Endothelial cell (in vitro differentiated cells): Measurements from ENCODE around the gene GPR78. TPM values are rescaled to one million over a fixed set of nuclear protein-coding genes. Genes with fewer than 3 reads are reported as not detected.
A peak's percentile ranks its signal among the peaks of the same experiment; 100 is the strongest.

ENCODE experiments used
- DNase-seq: peaks from one replicate; pipeline ENCODE4 v3.0.0; 2021; ENCODE audit warnings: low spot score
- H3K27ac Mint-ChIP-seq: one replicate; pipeline ENCODE4 v1.8.0; 2021; ENCODE audit warnings: mixed read lengths, inconsistent platforms; ENCODE audit not compliant: unreplicated experiment
- H3K27me3 Mint-ChIP-seq: one replicate; pipeline ENCODE4 v1.8.0; 2021; ENCODE audit warnings: mild to moderate bottlenecking, moderate library complexity, mixed read lengths, inconsistent platforms; ENCODE audit not compliant: unreplicated experiment
- H3K36me3 Mint-ChIP-seq: one replicate; pipeline ENCODE4 v1.8.0; 2021; ENCODE audit warnings: mild to moderate bottlenecking, low read depth, mixed read lengths, inconsistent platforms; ENCODE audit not compliant: unreplicated experiment
- H3K4me1 Mint-ChIP-seq: one replicate; pipeline ENCODE4 v1.8.0; 2021; ENCODE audit warnings: mild to moderate bottlenecking, mixed read lengths, inconsistent platforms; ENCODE audit not compliant: unreplicated experiment
- H3K4me3 Mint-ChIP-seq: one replicate; pipeline ENCODE4 v1.8.0; 2021; ENCODE audit warnings: mild to moderate bottlenecking, mixed read lengths, inconsistent platforms; ENCODE audit not compliant: unreplicated experiment
- H3K9me3 Mint-ChIP-seq: one replicate; pipeline ENCODE4 v1.8.0; 2021; ENCODE audit warnings: mixed read lengths, inconsistent platforms; ENCODE audit not compliant: unreplicated experiment
- CTCF ChIP-seq: fragments of 200-600 bp; sonication (generic); IDR thresholded peaks from one replicate; pipeline ENCODE4 v1.5.0; 2021; ENCODE audit warnings: antibody characterized with exemption; ENCODE audit not compliant: unreplicated experiment
- total RNA-seq: library from RNA; stranded (reverse); fragmentation: NEBNext Ultra II Directional; extraction: Animal tissue kit (Norgen Biotek cat#: 25700); gene quantifications from one replicate; pipeline ENCODE4 v1.2.1, GENCODE V29; 2021; ENCODE audit not compliant: unreplicated experiment

The GPR78 gene
- total RNA-seq, 1 donor from 2014 or later: not detected

- no peak for DNase-seq
- peaks cover 8% of the 10 kb centered on the region for H3K4me1 Mint-ChIP-seq
- H3K4me3 Mint-ChIP-seq: no peak overlapping the region
- no peak overlapping the region for H3K27ac Mint-ChIP-seq
- H3K9me3 Mint-ChIP-seq: no peaks in the 10 kb centered on the region
- peaks cover 3% of the 10 kb centered on the region for H3K36me3 Mint-ChIP-seq
- H3K27me3 Mint-ChIP-seq: peaks cover 5% of the 10 kb centered on the region
- TF ChIP-seq CTCF: no peak
Measured at GRCh38 chr4:8554555-8555100, 25.6 kb upstream of the GPR78 start.

GRCh38 chr4:8555716-8556115 is 24.5 kb upstream of the GPR78 start:
- TF ChIP-seq CTCF: no peak
- no peak for DNase-seq
- H3K27ac Mint-ChIP-seq: no peak overlapping the region
- no peaks in the 10 kb centered on the region for H3K9me3 Mint-ChIP-seq
- peaks cover 5% of the 10 kb centered on the region for H3K27me3 Mint-ChIP-seq
- no peak overlapping the region for H3K4me3 Mint-ChIP-seq
- H3K4me1 Mint-ChIP-seq: peaks cover 3% of the 10 kb centered on the region
- peaks cover 3% of the 10 kb centered on the region for H3K36me3 Mint-ChIP-seq

DNA sequence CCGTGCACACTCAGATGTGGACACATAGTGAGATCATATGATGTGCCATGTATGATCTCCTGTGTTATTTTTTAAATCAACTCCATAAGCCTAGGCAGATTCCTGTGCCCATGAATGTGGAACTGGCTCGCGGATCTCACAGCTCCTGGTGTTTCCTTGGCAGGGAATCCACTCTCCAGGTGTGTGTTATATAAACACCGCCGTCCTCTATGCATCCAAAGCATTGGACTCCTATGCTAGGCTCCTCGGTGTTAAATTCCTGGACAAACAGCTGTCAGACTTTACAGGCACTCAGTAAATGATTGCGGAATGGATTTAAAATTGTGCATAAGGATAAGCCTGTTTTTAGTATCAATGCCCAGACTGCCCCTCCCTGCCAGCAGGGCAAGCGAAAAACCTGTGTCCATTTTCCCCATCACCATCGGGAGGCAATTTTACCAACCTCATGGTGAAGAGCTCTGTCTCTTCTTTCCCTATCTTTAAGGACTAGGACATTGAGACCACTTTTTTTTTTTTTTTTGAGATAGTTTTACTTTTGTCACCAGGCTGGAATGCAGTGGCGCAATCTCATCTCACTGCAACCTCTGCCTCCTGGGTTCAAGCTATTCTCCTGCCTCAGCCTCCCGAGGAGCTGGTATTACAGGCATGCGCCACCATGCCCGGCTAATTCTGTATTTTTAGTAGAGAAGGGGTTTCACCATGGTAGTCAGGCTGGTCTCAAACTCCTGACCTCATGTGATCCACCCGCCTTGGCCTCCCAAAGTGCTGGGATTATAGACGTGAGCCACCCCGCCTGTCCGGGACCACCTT is 23.6 kb upstream of the GPR78 start:
- Mint-ChIP-seq H3K4me1 (peaks cover 4% of the 10 kb centered on the region), H3K4me3 (no peak overlapping the region), H3K9me3 (no peaks in the 10 kb centered on the region), H3K27me3 (peaks cover 5% of the 10 kb centered on the region), H3K36me3 (peaks cover 3% of the 10 kb centered on the region), H3K27ac (peak overlapping the region; percentile 6)
- no peak for DNase-seq
- no peak for TF ChIP-seq CTCF

DNA sequence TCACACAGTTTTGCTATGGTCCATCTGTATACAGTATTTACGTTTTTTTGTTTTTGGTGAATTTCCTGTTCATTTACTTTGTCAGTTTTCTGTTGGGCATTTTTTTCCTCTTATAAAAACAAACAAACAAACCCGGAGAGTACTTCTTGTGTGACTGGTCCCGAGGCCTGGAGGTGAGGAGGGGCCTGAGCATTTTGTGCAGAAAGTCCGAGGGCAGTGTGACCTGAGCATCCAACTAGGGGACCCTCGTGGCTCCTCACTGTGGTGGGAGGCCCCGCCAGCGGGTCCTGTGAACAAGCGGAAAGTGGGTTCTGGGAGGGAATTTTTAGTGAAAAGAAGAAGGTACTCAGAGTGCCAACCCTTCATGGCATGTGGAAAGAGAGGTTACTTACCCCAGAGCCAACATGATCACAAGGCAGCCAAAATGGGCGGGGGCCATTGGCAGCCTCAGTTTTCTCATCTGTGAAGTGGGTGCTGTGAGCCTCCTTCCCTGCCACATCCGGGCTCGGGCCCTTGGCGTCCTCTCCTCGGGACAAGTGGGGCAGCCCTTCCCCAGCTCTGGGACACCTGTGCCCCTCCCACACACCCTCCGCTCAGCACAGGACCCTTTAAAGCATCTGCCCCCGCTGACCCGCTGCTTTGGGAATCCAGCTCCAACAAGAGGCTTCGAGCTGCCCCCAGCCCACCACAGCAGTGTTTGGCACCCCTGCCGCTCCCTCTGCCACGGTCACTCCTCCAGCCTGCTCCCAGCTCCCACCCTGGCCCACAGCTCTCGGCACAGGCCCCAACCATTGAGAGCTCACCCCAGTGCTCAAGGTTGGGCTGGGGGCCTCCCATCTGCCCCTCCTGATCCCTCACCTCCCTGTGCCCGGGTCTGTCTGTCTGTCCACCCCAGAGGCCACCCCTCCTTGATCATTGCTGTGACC is 22.8 kb upstream of the GPR78 start:
- no peak for DNase-seq
- TF ChIP-seq CTCF: no peak
- peak overlapping the region; percentile 6 for H3K27ac Mint-ChIP-seq
- H3K4me1 Mint-ChIP-seq: peaks cover 12% of the 10 kb centered on the region
- H3K36me3 Mint-ChIP-seq: peaks cover 3% of the 10 kb centered on the region
- H3K27me3 Mint-ChIP-seq: peaks cover 3% of the 10 kb centered on the region
- peak overlapping the region; percentile 4 for H3K4me3 Mint-ChIP-seq
- H3K9me3 Mint-ChIP-seq: no peaks in the 10 kb centered on the region
